NCI-H146 treated with DMSO at 0.1 percent for 48 hours (cell line): ENCODE measurements around the gene MRPL4.

ENCODE experiments used
- DNase-seq: peaks from one replicate; lab custom pipeline; 2025; ENCODE audit not compliant: unreplicated experiment; lab: John Stamatoyannopoulos, UW

MRPL4 gene

DNA sequence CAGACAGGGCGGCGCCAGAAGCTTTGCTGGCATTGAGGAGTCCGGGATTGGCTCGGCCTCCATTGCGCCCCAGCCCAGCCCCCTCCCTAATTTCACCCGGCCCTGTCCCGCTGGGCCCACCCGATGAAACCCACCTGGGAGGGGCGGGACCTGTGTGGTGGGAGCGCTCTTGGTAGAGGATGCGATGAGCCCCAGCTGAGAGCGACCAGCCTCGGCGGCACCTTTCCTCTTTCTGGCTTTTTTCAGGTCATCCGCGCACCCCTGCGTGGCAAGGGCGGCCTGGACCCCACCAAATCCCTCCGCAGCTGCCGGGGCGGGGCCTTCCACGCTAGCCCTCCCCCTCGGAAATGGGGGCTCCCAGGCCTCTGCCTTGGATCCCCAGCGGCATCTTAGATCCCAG, 57.4 kb downstream of the MRPL4 start, which contains the start of gene ZGLP1:
TSS of gene ZGLP1 (minus strand) at position 393 of the 400 bp plus-strand sequence.
- no peak for DNase-seq
